Caco-2 (cell line): ENCODE data around the gene TSSK2. TPM values are rescaled to one million over a fixed set of nuclear protein-coding genes. Genes with fewer than 3 reads are reported as not detected.

ENCODE experiments used
- BruUV-seq: library from RNA; stranded (reverse); fragments of 400-500 nt; replicated peaks from 2 replicates; lab custom pipeline; 2021; lab: Mats Ljungman, UMichigan
- CTCF ChIA-PET: fragments of 300-600 bp; sonication (Branson Sonifier 250); formaldehyde crosslinking; loops from one replicate; lab custom pipeline; 2022; ENCODE audit warnings: antibody characterized with exemption; lab: Charles Lee
- POLR2A ChIA-PET: fragments of 300-600 bp; sonication (Branson Sonifier 250); formaldehyde crosslinking; loops from one replicate; lab custom pipeline; 2022; ENCODE audit warnings: antibody characterized with exemption; lab: Charles Lee
- DNase-seq, 2 experiments: peaks; one replicate each; pipeline versions ENCODE4 v3.0.0 to v3.0.0-alpha.2; 2020 to 2022
- H3K27me3 ChIP-seq: replicated peaks from 2 replicates; pipeline ENCODE4 v1.6.0; 2011; ENCODE audit warnings: low read length; ENCODE audit not compliant: control insufficient read depth, insufficient read depth
- H3K36me3 ChIP-seq: 2 replicates; pipeline ENCODE4 v1.5.1; 2011; ENCODE audit warnings: low read length; ENCODE audit not compliant: control insufficient read depth, insufficient read depth
- H3K4me1 ChIP-seq: fragments of 250-450 bp; sonication (Bioruptor Pico); 2 replicates; pipeline ENCODE4 v1.5.1; 2020; ENCODE audit warnings: mild to moderate bottlenecking
- H3K4me3 ChIP-seq: 2 replicates; pipeline ENCODE4 v1.5.1; 2011; ENCODE audit warnings: low read depth, mild to moderate bottlenecking, control low read depth, low read length
- H3K9me3 ChIP-seq: fragments of 250-450 bp; sonication (Bioruptor Pico); 2 replicates; pipeline ENCODE4 v1.5.1; 2020; ENCODE audit warnings: mild to moderate bottlenecking, moderate library complexity
- H3K27ac Mint-ChIP-seq: one replicate; pipeline ENCODE4 v1.8.0; 2022; ENCODE audit warnings: mixed read lengths; ENCODE audit not compliant: unreplicated experiment
- H3K27me3 Mint-ChIP-seq: one replicate; pipeline ENCODE4 v1.8.0; 2022; ENCODE audit warnings: mixed read lengths; ENCODE audit not compliant: insufficient read depth, unreplicated experiment
- H3K36me3 Mint-ChIP-seq: one replicate; pipeline ENCODE4 v1.8.0; 2022; ENCODE audit warnings: mild to moderate bottlenecking, mixed read lengths; ENCODE audit not compliant: insufficient read depth, unreplicated experiment
- H3K4me1 Mint-ChIP-seq: one replicate; pipeline ENCODE4 v1.8.0; 2022; ENCODE audit warnings: low read depth, mixed read lengths; ENCODE audit not compliant: unreplicated experiment
- H3K4me3 Mint-ChIP-seq: one replicate; pipeline ENCODE4 v1.8.0; 2022; ENCODE audit warnings: mild to moderate bottlenecking, moderate library complexity, mixed read lengths; ENCODE audit not compliant: unreplicated experiment
- H3K9me3 Mint-ChIP-seq: one replicate; pipeline ENCODE4 v1.8.0; 2022; ENCODE audit warnings: mixed read lengths; ENCODE audit not compliant: unreplicated experiment
- CTCF ChIP-seq, 2 experiments: fragments of 200-600 bp in 1 of 2; IDR thresholded peaks; 1 replicate in 1 of 2; 2 replicates in 1 of 2; pipeline versions ENCODE4 v1.5.1 to v1.8.0; 2011 to 2022; ENCODE audit warnings: antibody characterized with exemption in 1 of 2, control low read depth in 1 of 2, inconsistent platforms in 1 of 2, low read depth in 1 of 2, low read length in 1 of 2, mild to moderate bottlenecking in 1 of 2, moderate library complexity in 1 of 2; ENCODE audit not compliant: insufficient read depth in 1 of 2, severe bottlenecking in 1 of 2, unreplicated experiment in 1 of 2
- intact Hi-C: fragments of 100-400 bp; cut with micrococcal nuclease; formaldehyde crosslinking; loops from one replicate; pipeline ENCODE4 v1.10.0; 2022; ENCODE audit not compliant: unreplicated experiment
- total RNA-seq: library from RNA; stranded (reverse); gene quantifications from 2 replicates; pipeline ENCODE4 v1.2.3, GENCODE V29; 2022

TSSK2 gene
- total RNA-seq, 1 experiment from 2014 or later = not detected

GRCh38 chr22:19110646-19111045, 20.5 kb upstream of the TSSK2 start:
- H3K9me3 Mint-ChIP-seq = no peaks in the 10 kb centered on the region
- no peak overlapping the region for H3K4me3 Mint-ChIP-seq
- CTCF ChIA-PET = interaction anchor here (0.6 kb wide), 2 partner anchors 12 to 29 kb away, joined by 3 read pairs; no protein-coding TSS in a partner anchor
- no peak for DNase-seq
- no TSS peak for BruUV-seq
- H3K36me3 Mint-ChIP-seq = no peaks in the 10 kb centered on the region
- H3K4me3 ChIP-seq = no peak overlapping the region
- H3K36me3 ChIP-seq = no peaks in the 10 kb centered on the region; the same call in 1 of the 2 replicates
- POLR2A ChIA-PET = no interaction called here
- peaks cover 9% of the 10 kb centered on the region; the same call in 1 of the 2 replicates for H3K4me1 ChIP-seq
- no peaks in the 10 kb centered on the region for H3K9me3 ChIP-seq
- intact Hi-C loops = no loop called here
- H3K4me1 Mint-ChIP-seq = peaks cover 5% of the 10 kb centered on the region
- no peaks in the 10 kb centered on the region for H3K27me3 ChIP-seq
- H3K27me3 Mint-ChIP-seq = no peaks in the 10 kb centered on the region
- H3K27ac Mint-ChIP-seq = no peak overlapping the region
- TF ChIP-seq CTCF (IDR thresholded peaks at IDR 0.05; ENCODE audit: insufficient read depth in 1 of 2, low read depth in 1 of 2, low read length in 1 of 2, severe bottlenecking in 1 of 2, unreplicated experiment in 1 of 2) = no peak

GRCh38 chr22:19111140-19111539, 20.0 kb upstream of the TSSK2 start:
- intact Hi-C loops = no loop called here
- Histone ChIP-seq H3K4me3 (no peak overlapping the region), H3K4me1 (peaks cover 9% of the 10 kb centered on the region; the same call in 1 of the 2 replicates), H3K36me3 (no peaks in the 10 kb centered on the region; the same call in 1 of the 2 replicates), H3K9me3 (no peaks in the 10 kb centered on the region), H3K27me3 (no peaks in the 10 kb centered on the region)
- TF ChIP-seq CTCF (IDR thresholded peaks at IDR 0.05; ENCODE audit: insufficient read depth in 1 of 2, low read depth in 1 of 2, low read length in 1 of 2, severe bottlenecking in 1 of 2, unreplicated experiment in 1 of 2) = no peak
- Mint-ChIP-seq H3K27me3 (no peaks in the 10 kb centered on the region), H3K27ac (no peak overlapping the region), H3K36me3 (no peaks in the 10 kb centered on the region), H3K4me3 (no peak overlapping the region), H3K4me1 (peaks cover 5% of the 10 kb centered on the region), H3K9me3 (no peaks in the 10 kb centered on the region)
- POLR2A ChIA-PET = no interaction called here
- DNase-seq = no peak
- BruUV-seq = no TSS peak
- CTCF ChIA-PET = interaction anchor here (0.6 kb wide), 2 partner anchors 12 to 29 kb away, joined by 3 read pairs; no protein-coding TSS in a partner anchor

GRCh38 chr22:19111584-19111983, 19.5 kb upstream of the TSSK2 start:
- intact Hi-C loops = no loop called here
- no peaks in the 10 kb centered on the region for H3K27me3 ChIP-seq
- DNase-seq = no peak
- Mint-ChIP-seq H3K4me1 (peaks cover 5% of the 10 kb centered on the region), H3K27me3 (no peaks in the 10 kb centered on the region), H3K27ac (no peak overlapping the region), H3K4me3 (no peak overlapping the region), H3K36me3 (no peaks in the 10 kb centered on the region), H3K9me3 (no peaks in the 10 kb centered on the region)
- ChIA-PET CTCF (interaction anchor here (0.6 kb wide), 1 partner anchor 55 kb away, joined by 3 read pairs; no protein-coding TSS in a partner anchor), POLR2A (no interaction called here)
- BruUV-seq = no TSS peak
- H3K4me1 ChIP-seq = peaks cover 9% of the 10 kb centered on the region; the same call in 1 of the 2 replicates
- no peaks in the 10 kb centered on the region; the same call in 1 of the 2 replicates for H3K36me3 ChIP-seq
- no peak for TF ChIP-seq CTCF (IDR thresholded peaks at IDR 0.05; ENCODE audit: insufficient read depth in 1 of 2, low read depth in 1 of 2, low read length in 1 of 2, severe bottlenecking in 1 of 2, unreplicated experiment in 1 of 2)
- H3K9me3 ChIP-seq = no peaks in the 10 kb centered on the region
- no peak overlapping the region for H3K4me3 ChIP-seq
